Hindlimb muscle (tissue), 1 donor: Measurements from ENCODE around the gene NFIC. TPM values are rescaled to one million over a fixed set of nuclear protein-coding genes. Genes with fewer than 3 reads are reported as not detected.
A peak's percentile ranks its signal among the peaks of the same experiment; 100 is the strongest.
"Not testable (repeated sequence)": the region's sequence is repeated elsewhere in the genome, so short reads cannot be mapped to it uniquely, and the experiment has no call there.

Experiments used
- DNase-seq: peaks from one replicate; pipeline ENCODE4 v3.0.0-alpha.2; 2013
- polyA plus RNA-seq: library from polyadenylated mRNA; unstranded; fragments of 120-200 nt; gene quantifications from one replicate; pipeline ENCODE4 v1.2.1, GENCODE V29; 2013; ENCODE audit not compliant: insufficient read length

NFIC gene
- polyA plus RNA-seq, 1 donor = 51.4 TPM

DNA sequence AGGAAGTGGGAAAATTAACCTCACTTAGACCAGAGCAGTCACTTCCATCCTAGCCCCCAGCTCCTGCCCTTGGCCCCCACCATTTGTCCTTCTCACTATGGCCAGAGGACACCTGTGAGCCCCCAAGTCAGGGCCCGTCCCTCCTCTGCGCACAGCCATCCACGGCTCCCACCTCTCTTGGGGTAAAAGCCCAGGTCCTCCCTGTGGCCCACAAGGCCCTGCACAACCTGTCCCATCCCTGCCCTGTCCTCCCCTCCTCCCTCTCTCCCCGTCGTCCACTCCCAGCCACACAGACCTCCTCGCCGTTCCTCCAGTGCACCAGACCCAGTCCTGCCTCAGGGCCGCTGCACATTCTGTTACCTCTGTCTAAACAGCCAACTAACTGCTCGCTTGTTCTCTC lies 60.0 kb downstream of the NFIC start:
- no peak for DNase-seq

DNA sequence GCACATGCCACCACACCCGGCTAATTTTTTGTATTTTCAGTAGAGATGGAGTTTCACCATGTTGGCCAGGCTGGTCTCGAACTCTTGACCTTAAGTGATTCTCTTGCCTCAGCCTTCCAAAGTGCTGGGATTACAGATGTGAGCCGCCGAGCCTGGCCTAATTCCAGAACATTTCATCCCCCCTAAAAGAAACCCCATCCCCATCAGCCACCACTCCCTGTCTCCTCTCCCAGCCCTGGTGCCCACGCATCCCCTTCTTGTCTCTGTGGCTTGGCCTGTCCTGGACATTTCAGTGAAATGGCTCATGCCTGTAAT lies 63.9 kb downstream of the NFIC start:
- DNase-seq = not testable (repeated sequence)

DNA sequence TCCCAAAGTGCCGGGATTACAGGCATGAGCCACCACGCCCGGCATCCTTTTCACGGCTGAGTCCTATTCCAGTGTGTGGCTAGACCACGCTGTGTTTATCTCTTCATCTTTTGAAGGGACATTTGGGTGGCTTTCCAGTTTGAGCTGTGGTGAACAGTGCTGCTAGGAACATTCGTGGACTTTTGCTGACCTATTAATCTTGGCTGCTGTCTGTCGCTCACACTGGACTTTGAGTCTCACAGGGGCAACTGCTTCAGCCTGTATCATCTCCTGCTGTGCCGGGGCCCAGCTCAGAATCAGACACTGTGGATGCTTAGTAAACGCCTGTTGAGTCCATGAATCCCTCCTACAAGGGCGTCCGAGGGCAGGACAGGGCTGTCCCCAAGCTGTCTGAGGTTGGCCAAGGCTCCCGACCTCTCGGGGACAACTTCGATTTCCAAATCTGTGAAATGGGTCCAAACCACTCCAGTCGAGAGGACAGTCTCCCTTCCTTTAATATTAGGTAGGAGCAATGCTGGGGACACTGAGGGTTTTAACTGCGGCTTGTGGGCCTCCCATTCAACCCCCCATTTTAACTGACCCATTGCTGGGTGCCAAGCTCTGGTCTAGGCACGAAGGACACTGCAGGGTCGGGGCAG lies 65.5 kb downstream of the NFIC start:
- no peak for DNase-seq

DNA sequence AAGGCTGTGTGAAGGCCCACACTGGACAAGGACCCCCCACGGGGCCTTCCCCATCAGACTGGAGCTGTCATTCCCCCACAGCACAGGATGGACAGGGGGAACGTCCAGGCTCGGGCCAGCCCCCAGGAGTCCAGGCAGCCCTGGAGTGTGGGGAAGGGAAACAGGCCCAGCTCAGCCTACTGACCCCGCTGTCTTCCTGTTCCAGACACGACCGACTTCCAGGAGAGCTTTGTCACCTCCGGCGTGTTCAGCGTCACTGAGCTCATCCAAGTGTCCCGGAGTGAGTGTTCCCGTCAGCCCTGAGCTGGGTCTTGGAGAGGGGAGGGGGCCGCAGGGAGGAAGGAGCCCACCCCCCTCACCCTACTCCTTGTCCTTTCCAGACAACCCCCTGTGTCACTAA lies 66.9 kb downstream of the NFIC start:
- DNase-seq = no peak

DNA sequence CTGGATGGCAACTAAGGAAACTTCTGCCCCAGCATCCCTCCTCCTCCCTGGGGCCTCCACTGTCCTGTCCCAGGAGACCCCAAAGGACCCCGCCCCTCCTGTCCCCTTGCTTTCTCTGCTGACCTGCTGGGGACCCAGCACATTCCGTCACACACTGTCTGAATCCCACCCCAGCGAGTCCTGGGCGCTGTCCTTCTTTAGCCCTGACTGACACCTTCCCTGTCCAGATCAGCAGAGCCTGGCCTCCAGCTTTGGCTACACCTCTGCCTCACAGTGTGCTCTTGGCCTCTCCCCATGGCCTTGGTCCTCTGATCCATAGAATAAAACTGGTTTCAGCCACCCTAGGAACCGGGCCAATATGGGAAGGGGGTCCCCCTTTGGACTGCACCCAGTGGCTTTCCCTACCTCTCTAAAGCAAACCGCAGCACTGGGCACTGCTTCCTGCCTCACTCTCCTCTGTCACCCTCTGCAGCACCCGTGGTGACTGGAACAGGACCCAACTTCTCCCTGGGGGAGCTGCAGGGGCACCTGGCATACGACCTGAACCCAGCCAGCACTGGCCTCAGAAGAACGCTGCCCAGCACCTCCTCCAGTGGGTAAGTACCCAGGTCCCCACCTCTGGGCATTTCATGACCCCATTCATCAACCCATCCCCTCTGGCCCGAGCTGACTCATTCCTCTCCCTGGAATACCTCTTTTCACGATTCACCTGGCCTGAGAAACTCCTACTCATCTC lies 67.6 kb downstream of the NFIC start:
- no peak for DNase-seq

DNA sequence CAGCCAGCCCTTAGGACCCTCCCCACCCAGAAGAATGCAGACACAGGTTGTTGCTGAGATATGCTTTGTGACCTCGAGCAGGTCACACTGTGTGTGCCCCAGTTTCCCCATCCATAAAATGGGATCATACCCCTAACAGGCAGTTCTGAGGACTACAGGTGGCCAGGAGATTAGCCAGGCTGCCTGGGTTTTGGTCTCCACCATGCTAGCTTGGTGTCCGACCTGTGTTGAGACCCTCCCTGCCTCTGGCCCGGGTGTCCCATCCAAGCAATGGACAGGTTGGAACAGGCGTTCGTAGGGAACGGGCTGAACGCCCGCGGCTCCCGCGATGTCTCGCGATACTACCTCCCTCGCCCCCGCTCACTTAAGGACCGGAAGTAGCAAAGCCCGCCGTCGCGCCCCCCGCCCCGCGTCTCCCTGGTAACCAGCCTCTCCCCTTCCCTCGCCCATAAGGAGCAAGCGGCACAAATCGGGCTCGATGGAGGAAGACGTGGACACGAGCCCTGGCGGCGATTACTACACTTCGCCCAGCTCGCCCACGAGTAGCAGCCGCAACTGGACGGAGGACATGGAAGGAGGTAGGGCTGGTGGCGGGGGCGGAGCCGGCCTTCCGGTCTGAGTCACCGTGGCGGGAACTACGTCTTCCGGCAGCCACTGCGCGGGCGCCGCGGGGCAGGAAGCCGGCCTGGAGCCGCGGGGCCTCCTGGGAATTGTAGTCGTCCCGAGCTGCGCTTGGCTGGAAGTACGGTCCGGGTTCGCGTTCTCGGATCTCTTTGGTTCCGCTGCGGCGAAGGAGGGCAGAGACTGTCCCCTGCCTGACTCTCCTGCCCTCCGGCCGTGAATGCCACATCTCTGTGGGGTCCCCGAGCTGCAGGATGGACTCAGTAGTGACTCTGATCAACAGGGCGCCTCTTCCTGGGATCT lies 68.5 kb downstream of the NFIC start:
- DNase-seq = peak; percentile 93

DNA sequence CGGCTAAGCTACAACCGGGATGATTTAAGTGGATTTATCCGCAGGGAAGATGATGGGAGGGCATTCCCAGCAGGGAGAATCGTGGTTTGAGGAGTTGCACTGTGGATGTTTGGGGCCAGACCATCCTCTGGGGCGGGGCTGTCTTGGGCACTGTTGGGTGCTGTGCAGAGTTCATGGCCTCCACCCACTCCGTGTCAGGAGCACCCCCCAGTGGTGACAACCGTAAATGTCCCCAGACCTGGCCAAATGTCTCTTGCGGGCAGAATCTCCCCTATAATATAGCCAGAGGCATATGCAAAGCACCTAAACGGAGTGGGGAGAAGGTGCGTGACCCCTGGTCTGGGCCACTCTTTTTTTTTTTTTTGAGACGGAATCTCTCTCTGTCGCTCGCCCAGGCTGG lies 73.7 kb downstream of the NFIC start:
- DNase-seq = no peak

DNA sequence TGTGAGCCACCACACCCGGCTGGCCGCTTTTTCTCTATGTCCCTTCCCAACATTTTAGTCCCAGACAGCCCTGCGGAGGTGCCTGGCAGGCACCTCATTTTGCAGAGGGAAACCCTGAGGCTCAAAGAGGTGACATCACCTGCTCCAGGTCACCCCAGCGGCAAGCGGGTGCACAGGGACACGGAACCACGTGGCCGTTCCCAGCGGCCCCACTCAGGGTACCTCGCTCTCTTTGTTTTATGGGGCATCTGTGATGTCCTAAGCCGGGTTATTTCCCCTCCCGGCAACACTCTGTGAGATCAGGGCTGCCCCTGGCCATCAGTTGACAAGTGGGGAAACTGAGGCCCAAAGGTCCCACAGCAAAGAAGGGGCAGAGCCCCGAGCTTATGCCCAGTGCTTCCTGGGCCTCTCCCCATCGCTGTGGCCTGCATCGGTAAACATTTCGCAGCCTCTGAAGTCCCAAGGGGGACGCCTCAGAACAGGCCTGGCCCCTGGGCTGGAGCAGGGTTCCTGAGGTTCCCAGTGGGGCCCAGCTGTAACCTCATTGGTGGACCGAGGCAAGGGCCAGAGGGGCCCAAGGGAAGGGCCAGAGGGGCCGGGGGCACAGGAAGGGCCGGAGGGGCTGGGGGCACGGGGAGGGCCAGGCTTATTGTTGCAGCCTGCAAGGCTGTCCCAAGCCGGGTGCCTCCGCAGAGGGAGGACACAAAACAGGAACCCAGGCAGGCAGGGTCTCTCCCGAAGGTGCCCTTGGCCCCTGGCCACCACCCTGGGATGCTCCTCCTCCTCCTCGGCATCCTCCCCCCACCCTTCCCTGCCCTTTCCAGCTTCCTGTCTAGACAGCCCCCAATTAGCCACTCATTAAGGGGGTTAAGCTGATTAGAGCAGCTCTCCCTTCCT lies 75.0 kb downstream of the NFIC start:
- no peak for DNase-seq

DNA sequence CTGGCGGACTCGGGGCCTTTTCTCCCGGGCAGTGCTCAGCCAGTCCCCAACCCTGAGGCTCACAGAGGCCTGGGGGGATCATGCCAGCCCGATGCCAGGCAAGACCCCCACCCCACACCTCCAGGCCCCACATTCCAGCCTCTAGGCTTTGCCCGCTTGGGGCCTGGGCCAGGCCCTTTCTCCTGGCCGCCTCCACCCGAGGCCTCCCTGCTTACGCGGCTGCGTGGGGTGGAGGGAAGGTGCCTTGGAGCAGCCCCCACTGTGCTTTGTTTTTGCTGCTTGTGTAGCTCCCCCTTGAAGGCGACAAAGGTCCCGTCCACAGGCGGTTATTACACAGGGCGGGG lies 75.6 kb downstream of the NFIC start:
- DNase-seq = no peak

DNA sequence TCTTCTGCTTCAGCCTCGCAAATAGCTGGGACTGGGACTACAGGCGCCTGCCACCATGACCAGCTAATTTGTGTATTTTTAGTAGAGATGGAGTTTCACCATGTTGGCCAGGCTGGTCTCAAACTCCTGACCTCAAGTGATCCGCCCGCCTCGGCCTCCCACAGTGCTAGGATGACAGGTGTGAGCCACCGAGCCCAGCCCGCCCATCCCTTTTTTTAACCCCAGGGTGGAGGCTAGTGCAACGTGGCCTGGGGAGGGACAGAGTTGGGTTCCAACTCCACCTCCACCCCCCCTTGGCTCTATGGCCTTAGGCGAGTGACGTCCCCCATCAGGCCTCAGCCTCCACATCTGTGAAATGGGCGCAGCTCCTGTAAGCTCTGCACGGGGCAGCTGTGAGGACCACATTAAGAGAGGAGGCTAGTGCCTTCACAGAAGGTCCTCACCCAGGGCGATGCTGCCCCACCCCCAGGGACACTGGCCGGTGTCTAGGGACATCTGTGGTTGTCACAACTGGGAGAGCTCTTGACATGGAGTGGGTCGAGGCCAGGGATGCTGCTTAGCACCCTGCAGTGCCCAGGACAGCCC lies 76.2 kb downstream of the NFIC start:
- DNase-seq = no peak

DNA sequence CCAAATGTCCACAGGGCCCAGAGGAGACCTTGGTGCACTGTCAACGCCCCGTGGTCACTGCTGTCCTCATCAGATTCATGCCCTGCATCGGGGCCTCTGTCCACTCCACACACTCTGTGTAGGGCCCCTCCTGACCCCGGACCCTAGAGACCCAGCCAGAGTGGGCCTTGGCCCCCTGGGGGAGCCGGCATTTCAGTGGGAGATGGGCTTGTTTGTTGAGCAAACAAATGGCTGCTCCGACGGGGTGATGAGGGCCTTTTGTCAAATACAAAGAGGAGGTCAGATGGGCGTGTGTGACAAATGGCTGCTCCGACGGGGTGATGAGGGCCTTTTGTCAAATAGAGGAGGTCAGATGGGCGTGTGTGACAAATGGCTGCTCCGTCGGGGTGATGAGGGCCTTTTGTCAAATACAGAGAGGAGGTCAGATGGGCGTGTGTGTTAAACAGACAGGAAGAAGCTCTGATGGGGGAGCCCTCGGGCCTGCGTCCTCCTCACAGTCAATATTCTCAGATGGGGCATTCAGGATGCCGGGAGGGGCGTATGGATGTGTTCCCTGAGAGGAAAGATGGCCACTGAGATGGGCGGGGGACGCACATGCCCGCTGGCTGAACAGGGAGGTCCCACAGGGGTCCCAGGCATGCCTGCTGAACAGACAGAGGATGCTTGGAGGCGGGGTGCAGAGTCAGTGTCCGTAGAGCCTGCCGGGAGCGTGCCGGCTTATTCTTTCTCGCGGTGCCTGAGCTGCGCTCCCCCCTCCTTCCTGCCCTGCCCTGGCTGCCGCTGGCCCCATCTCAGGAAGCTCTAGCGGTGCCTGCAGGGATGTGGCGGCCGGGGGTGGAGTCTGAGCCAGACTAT lies 77.7 kb downstream of the NFIC start:
- DNase-seq = peak; percentile 56

DNA sequence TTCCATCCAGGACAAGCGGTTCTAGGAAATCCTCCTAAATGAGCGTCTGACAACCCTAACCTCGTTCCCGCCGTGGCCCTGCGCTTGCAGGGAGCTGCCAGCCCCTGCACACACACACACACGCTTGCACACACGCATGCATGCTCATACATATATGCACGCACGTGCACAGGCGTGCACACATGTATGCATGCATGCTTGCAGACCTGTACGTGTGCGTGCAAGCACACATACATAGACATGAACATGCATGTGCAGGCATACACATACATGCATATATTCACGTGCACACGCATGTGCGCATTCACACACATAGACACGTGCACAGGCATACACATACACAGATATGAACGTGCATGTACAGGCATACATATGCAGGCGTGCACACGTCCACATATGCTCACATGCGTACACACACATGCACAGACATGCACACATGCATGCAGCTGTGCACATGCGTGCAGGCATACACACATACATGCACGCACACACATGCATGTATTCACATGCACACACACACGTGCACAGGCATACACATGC lies 78.4 kb downstream of the NFIC start:
- no peak for DNase-seq

DNA sequence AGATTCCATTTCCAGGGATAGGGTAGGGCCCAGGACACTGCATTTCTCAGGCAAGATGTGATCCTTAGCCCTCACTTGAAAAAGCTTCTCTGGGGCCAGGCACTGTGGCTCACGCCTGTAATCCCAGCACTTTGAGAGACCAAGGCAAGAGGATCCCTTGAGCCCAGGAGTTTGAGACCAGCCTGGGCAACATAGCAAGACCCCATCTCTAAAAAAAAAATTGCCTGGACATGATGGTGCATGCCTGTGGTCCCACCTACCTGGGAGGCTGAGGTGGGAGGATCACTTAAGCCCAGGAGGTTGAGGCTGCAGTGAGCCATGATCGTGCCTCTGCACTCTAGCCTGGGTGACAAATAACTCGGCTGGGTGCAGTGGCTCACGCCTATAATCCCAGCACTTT lies 80.3 kb downstream of the NFIC start:
- DNase-seq = not testable (repeated sequence)

DNA sequence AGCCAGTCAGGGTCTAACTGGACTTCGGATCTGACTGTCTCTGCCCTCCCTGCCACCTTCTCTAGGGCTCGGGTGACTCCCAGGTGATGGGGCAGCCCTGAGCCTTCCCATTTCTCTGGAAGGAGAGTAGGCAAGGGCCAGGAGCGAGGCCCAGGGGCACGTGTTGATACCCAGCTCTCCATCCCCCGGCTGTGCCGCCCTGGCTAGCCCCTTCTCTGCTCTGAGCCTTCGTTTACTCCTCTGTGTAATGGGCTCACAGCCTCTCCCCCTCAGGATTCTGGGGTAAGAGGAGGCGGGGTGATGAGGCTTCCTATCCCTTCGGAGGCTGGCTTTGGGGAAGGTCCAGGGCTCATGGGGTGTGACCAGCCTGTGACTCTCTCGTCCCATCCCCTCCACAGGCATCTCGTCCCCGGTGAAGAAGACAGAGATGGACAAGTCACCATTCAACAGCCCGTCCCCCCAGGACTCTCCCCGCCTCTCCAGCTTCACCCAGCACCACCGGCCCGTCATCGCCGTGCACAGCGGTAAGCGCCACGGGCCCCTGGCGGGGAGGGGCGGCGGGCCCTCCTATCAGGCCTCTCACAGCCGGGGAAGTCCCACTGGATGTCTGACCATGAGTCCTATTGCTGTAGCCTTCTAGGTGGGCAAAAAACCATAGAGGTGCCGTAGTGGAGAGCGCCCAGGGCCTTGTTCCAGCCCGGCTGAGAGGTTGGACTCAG lies 82.4 kb downstream of the NFIC start:
- DNase-seq = no peak

DNA sequence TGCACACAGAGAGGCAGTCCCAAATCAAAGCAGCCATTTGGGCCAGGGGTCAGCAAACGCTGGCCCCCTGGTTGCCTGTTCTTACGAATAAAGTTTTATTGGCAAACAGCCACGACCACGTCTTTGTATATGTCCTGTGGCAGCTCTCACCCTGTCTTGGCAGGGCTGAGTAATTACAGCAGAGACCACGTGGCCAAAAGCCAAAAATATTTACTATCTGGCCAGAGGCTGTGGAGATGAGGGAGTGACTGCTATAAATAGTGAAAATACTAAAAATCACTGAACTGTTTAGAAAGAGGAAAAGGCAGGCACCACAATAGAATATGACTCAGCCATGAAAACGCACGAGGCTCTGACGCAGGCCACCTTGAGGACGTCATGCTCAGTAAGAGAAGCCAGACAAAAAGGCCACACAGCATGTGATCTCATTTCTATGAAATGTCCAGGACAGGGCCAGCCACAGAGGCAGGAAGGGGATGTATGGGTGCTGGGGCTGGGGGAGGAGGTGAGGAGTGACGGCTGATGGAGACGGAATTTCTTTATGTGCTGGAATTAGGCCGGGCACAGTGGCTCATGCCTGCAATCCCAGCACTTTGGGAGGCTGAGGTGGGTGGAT lies 84.5 kb downstream of the NFIC start:
- DNase-seq = no peak

DNA sequence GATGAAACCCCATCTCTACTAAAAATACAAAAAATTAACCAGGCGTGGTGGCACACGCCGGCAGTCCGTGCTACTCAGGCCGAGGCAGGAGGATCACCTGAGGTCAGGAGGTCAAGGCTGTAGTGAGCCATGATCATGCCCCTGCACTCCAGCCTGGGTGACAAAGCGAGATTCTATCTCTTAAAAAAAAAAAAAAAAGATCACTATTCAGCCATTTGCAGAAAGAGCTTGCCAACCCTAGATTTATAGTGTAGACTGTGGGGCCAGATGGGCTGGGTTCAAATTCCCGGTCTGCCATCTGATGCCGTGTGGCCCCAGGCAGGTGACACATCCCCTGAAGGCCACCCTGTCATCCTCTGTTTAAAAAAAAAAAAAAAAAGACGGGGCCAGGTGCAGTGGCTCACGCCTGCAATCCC lies 85.1 kb downstream of the NFIC start:
- DNase-seq = no peak

DNA sequence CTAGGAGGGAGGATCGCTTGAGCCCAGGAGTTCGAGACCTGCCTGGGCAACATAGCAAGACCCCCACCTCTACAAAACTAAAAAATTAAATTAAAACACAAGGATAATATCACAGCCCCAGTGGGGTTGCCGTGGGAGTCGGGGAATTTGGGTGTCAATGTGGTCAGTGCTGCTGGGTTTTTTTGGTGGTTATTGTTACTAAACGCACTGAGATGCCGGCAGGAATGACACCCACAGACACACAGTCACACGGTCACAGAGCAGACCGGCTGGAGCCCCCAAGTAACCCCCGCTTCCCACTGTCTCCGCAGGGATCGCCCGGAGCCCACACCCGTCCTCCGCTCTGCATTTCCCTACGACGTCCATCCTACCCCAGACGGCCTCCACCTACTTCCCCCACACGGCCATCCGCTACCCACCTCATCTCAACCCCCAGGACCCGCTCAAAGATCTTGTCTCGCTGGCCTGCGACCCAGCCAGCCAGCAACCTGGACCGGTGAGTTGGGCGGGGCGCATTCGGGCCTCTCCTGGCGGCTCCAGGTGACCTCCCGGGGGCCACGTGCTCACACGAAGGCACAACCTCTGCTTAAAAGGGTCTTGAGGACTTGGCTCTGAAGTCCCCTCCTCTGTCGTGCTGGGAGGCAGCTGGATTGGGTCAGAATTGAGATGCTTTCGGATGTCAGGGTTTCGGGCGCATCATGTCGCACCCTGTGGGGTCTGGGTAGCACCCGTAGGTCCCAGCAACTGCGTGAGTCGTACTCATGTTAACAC lies 86.0 kb downstream of the NFIC start:
- DNase-seq = no peak

DNA sequence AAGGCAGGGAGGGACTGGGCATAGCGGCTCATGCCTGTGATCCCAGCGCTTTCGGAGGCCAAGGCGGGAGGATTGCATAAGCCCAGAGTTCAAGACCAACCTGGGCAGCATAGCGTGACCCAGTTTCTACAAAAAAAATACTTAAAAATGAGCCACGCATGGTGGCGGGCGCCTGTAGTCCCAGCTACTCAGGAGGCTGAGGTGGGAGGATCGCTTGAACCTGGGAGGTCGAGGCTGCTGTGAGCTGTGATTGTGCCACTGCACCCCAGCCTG lies 86.5 kb downstream of the NFIC start:
- DNase-seq = not testable (repeated sequence)

DNA sequence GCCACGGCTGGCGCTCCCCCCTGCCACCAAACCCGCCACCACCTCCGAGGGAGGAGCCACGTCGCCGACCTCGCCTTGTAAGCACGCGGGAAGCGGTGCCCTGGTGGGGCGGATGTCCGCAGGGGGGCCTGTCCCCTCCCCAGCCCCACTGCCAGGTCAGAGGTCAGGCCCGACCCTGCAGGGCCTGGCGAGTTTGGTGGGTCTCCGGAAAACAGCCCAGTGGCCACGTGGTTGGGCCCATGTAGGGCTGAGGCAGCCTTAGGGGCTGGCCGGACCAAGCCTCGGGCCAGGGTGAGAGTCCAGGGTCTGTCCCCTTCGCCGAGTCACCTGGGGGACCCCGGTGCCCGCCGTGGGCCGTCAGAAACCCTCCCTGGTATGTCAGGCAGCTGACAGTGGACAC lies 87.5 kb downstream of the NFIC start:
- no peak for DNase-seq
